Activated T-helper 1 cell treated with anti-CD3 and anti-CD28 coated beads, Interleukin-12 subunit alpha, Interleukin-12 subunit beta, Interleukin-2, Interleukin-4 antibody, amounts not matched to agents 30 ng/mL and 10 ng/mL and 1 ng/mL, durations not matched to agents 14 hours and 24 hours and 36 hours (primary cell): ENCODE data around the gene TXNDC8. TPM values are rescaled to one million over a fixed set of nuclear protein-coding genes. Genes with fewer than 3 reads are reported as not detected.

Experiments
- DNase-seq: peaks from one replicate; pipeline ENCODE4 v3.0.0; 2021; ENCODE audit warnings: low spot score
- H3K27ac Mint-ChIP-seq: one replicate; pipeline ENCODE4 v1.8.0; 2021; ENCODE audit warnings: mild to moderate bottlenecking, mixed read lengths
- H3K27me3 Mint-ChIP-seq: one replicate; pipeline ENCODE4 v1.8.0; 2022; ENCODE audit warnings: mild to moderate bottlenecking, moderate library complexity, mixed read lengths; ENCODE audit not compliant: insufficient read depth
- H3K36me3 Mint-ChIP-seq: one replicate; pipeline ENCODE4 v1.8.0; 2021; ENCODE audit warnings: low read depth, mixed read lengths
- H3K4me1 Mint-ChIP-seq: one replicate; pipeline ENCODE4 v1.8.0; 2021; ENCODE audit warnings: low read depth, mixed read lengths
- H3K4me3 Mint-ChIP-seq: one replicate; pipeline ENCODE4 v1.8.0; 2021; ENCODE audit warnings: mild to moderate bottlenecking, moderate library complexity, mixed read lengths
- H3K9me3 Mint-ChIP-seq: one replicate; pipeline ENCODE4 v1.8.0; 2021; ENCODE audit warnings: mixed read lengths
- intact Hi-C: fragments of 100-400 bp; cut with micrococcal nuclease; formaldehyde crosslinking; loops from one replicate; pipeline ENCODE4 v1.15.1; 2024
- total RNA-seq: library from RNA; stranded (reverse); gene quantifications from 2 replicates; pipeline ENCODE4 v1.2.3, GENCODE V29; 2022

TXNDC8 gene
- total RNA-seq, 1 donor from 2014 or later: not detected

DNA sequence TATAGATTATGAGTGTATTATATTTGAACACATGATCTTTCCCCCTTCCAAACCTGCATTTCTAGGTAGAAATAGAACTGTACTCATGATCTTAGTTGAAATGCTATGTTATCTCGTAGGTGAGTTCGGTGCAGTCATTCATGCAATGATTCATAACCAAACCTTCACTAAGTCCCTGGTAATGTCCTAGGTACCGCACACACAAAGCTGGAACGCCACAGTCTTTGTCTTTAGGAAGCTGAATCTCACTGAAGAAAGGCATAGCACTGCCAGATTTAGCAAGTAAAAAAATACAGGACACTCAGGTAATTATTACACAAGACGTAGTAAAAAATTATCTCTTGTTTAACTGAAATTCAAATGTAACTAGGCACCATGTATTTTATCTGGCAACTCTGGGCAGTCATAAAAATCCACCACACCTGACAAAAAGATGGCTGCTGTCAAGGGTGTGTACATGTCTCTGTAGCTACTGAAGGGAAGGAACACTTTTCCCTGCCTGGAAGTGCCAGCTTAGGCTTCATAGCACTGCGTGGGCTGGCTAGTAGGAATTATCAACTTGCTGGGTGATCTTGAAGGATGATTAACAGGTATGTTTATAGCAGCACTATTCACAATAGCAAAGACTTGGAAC, 53.3 kb downstream of the TXNDC8 start:
- Mint-ChIP-seq H3K27ac (no peak overlapping the region), H3K9me3 (peaks cover 8% of the 10 kb centered on the region), H3K27me3 (peaks cover 11% of the 10 kb centered on the region), H3K4me1 (no peaks in the 10 kb centered on the region), H3K36me3 (no peaks in the 10 kb centered on the region), H3K4me3 (no peak overlapping the region)
- intact Hi-C loops: no loop called here
- DNase-seq: no peak

DNA sequence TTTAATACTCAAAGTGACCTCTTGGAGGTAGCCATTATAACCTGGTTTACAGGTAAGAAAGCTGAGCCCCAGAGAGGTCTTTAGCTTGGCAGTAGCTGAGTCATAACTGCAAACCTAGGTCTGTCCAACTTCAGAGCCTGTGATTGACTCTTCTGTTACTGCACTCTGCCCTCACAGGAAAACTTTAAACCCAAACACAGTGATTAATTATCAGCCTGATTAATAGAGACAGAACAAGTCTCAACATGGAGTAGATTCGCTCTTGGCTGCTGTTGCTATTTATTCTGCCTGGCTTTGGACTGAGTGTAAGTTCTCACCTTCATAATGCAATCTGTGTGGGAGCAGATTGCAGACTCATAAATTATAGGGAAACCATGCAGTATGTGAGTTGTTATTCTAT, 53.9 kb downstream of the TXNDC8 start:
- Mint-ChIP-seq H3K4me3 (no peak overlapping the region), H3K27ac (no peak overlapping the region)

DNA sequence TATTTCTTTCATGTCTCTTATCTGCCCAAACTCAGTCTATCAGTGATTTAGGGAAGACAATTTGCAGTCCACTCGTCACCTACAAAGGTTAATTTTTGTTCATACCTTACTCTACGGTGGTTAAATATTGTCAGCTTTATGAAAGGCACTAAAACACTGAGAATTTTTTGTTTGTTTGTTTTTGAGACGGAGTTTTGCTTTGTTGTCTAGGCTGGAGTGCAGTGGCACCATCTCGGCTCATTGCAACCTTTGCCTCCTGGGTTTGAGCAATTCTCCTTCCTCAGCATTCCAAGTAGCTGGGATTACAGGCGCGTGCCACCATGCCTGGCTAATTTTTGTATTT, 55.0 kb downstream of the TXNDC8 start:
- H3K36me3 Mint-ChIP-seq: no peaks in the 10 kb centered on the region
- DNase-seq: no peak
- H3K4me1 Mint-ChIP-seq: no peaks in the 10 kb centered on the region
- no peak overlapping the region for H3K4me3 Mint-ChIP-seq
- H3K27ac Mint-ChIP-seq: no peak overlapping the region
- H3K27me3 Mint-ChIP-seq: peaks cover 10% of the 10 kb centered on the region
- H3K9me3 Mint-ChIP-seq: peaks cover 8% of the 10 kb centered on the region
- intact Hi-C loops: no loop called here

More for the DNA sequence above, 53.9 kb downstream of the TXNDC8 start:
- no peaks in the 10 kb centered on the region for H3K4me1 Mint-ChIP-seq
- DNase-seq: no peak
- intact Hi-C loops: no loop called here
- H3K27me3 Mint-ChIP-seq: peaks cover 11% of the 10 kb centered on the region
- no peaks in the 10 kb centered on the region for H3K36me3 Mint-ChIP-seq
- peaks cover 8% of the 10 kb centered on the region for H3K9me3 Mint-ChIP-seq

DNA sequence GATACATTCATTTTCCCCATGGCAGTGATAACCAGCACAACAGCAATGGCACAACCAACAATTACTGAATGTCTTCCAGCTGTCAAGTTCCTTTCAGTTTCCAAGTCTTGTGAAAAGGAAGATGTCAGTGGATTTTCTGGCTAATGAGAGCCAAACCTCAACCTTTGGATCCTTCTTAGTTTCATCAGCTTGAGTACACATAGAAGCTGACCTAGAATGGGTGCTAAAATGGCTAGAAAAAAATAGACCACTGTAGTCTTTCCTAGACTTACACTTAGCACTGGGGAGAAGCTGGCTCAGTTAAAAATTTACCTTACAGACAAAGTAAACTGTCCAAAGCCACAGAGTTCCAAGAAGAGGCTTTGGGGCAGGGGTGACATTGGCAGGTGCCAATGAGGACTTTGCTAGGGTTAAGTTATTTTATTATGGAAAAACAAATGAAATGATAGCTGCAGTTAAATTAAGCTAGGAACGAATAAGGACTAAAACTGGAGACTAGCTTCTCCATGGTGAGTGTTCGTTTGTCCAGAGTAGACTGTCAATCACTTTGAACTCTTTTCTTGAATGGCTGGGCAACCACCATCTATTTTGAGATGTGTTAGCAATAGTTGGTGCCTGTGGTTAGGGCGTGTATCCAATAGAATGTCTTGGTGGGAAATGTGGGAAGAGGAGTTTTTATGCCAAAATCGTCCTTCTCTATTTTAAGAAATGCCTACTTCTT, 55.5 kb downstream of the TXNDC8 start:
- Mint-ChIP-seq H3K36me3 (no peaks in the 10 kb centered on the region), H3K27me3 (peaks cover 8% of the 10 kb centered on the region), H3K4me3 (no peak overlapping the region), H3K4me1 (no peaks in the 10 kb centered on the region), H3K9me3 (peaks cover 8% of the 10 kb centered on the region), H3K27ac (no peak overlapping the region)
- no peak for DNase-seq
- intact Hi-C loops: no loop called here

DNA sequence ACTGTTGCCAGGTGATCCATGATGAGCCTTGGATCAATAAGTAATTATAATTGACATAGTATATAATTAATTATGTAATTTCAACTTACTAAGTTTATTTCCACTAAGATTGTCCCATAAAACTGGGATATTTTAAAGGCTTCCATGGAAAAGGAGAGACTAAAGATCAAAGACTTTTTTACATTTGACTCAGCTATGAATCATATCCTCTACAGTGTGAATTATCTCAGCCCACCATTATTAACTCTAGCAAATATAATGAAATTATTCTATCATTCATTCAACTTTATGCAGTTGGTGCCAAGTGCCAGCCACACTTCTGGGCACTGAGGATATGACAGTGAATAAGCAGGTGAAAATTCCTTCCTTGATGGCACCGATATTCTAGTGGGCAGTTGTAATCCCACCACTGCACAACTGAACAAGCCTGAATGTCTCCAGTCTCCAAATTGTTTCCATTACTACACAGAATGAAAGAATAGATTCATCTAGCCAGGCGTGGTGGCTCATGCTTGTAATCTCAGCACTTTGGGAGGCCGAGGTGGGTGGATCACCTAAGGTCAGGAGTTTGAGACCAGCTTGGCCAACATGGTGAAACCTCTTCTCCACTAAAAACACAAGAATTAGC, 59.5 kb downstream of the TXNDC8 start:
- no peaks in the 10 kb centered on the region for H3K36me3 Mint-ChIP-seq
- no peaks in the 10 kb centered on the region for H3K4me1 Mint-ChIP-seq
- intact Hi-C loops: no loop called here
- H3K4me3 Mint-ChIP-seq: no peak overlapping the region
- H3K27ac Mint-ChIP-seq: no peak overlapping the region
- peaks cover 5% of the 10 kb centered on the region for H3K27me3 Mint-ChIP-seq
- H3K9me3 Mint-ChIP-seq: no peaks in the 10 kb centered on the region
- DNase-seq: no peak

DNA sequence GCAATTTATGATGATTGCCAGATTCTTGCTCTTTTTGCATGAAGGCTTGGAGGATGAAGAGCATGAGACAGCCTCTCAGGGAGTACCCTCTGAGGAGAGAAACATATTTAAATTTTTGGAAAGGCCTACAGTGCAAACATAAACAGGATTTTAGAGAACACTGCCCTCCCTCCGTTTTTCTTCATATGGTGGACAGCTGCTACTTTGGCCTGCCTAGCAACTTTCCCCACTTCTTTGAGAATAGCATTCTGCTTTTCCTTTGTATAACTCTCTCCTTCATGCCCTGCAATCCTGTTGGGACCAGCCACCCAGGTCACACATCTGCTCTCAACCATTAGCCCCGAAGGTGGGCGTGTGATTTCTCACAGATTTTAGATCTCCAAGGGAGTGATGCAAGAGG, 60.9 kb downstream of the TXNDC8 start:
- no peak overlapping the region for H3K27ac Mint-ChIP-seq
- intact Hi-C loops: no loop called here
- no peak overlapping the region for H3K4me3 Mint-ChIP-seq
- peaks cover 7% of the 10 kb centered on the region for H3K27me3 Mint-ChIP-seq
- H3K4me1 Mint-ChIP-seq: no peaks in the 10 kb centered on the region
- H3K9me3 Mint-ChIP-seq: no peaks in the 10 kb centered on the region
- no peak for DNase-seq
- no peaks in the 10 kb centered on the region for H3K36me3 Mint-ChIP-seq

DNA sequence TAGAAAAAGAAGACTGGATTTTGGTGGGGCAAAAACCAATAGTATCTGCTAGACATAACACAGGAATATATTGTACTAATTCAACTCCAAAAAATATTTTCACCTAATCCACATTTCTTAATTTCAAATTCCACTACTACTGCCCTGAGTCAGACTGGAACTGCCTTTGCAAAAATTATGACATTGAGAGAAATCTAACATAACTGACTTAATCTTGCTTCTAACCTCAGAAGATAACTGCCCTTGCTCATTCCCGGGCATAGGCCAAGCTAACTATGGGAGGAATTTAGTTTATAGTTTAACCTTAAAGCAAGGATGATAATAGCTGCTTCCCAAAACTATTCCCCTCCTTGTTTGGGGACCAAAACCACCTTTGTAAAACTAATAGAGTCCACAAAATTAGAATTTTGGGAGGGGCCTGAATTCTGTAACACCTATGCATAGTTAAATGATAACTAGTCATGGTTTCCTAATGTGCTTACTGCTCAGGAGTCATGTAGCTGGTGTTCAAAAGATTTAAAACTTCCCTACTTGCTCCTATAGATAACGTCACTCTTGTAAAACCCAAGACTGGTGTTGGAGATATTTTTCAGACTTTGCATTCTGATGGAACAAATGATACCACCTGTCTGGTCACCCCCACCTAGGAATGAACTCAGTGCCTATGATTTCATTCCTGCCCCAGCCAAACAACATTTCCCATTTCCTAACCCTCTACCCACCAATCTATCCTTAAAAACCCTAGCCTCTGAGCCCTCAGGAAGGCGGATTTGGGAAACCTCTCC, 67.3 kb downstream of the TXNDC8 start:
- Mint-ChIP-seq H3K9me3 (no peaks in the 10 kb centered on the region), H3K27ac (no peak overlapping the region), H3K36me3 (no peaks in the 10 kb centered on the region), H3K4me3 (no peak overlapping the region), H3K4me1 (no peaks in the 10 kb centered on the region), H3K27me3 (peaks cover 5% of the 10 kb centered on the region)
- no peak for DNase-seq
- intact Hi-C loops: no loop called here

DNA sequence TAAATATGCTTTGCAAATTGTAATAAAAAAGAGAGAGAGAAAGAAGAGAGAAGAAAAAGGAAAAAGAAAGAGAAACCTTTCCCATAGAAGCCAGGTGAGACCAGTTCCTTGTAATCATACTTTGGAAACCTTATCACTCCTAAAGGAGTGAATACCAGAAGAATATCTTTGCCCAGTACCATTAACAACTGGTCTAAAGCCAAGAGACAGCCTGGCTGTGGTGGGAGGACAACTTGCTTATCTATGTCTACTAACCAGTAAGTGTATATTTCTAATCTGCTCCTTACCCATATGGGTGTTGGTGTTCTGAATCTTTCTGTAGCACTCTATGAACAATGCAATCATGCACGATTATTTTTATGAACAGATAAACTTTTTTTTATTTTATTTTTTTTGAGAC, 70.9 kb downstream of the TXNDC8 start:
- no peaks in the 10 kb centered on the region for H3K36me3 Mint-ChIP-seq
- no peak for DNase-seq
- H3K9me3 Mint-ChIP-seq: no peaks in the 10 kb centered on the region
- no peaks in the 10 kb centered on the region for H3K4me1 Mint-ChIP-seq
- H3K27ac Mint-ChIP-seq: no peak overlapping the region
- intact Hi-C loops: no loop called here
- peaks cover 6% of the 10 kb centered on the region for H3K27me3 Mint-ChIP-seq
- H3K4me3 Mint-ChIP-seq: no peak overlapping the region

DNA sequence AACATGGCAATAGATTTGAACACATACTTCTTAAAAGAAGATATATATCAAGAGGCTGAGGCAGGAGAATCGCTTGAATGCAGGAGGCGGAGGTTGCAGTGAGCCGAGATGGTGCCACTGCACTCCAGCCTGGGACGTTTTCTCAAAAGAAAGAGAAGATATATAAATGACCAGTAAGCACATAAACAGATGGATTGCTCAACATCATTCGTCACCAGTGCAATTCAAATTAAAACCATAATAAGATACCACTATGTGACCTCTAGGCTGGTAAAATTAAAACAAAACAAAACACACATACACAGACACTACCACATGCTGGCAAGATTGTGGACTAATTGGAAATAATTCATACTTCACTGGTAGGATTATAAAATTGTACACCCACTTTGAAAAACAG, 76.0 kb downstream of the TXNDC8 start:
- Mint-ChIP-seq H3K27ac (no peak overlapping the region), H3K4me1 (peaks cover 23% of the 10 kb centered on the region), H3K36me3 (no peaks in the 10 kb centered on the region), H3K27me3 (peaks cover 17% of the 10 kb centered on the region), H3K4me3 (no peak overlapping the region), H3K9me3 (no peaks in the 10 kb centered on the region)
- intact Hi-C loops: no loop called here
- no peak for DNase-seq

DNA sequence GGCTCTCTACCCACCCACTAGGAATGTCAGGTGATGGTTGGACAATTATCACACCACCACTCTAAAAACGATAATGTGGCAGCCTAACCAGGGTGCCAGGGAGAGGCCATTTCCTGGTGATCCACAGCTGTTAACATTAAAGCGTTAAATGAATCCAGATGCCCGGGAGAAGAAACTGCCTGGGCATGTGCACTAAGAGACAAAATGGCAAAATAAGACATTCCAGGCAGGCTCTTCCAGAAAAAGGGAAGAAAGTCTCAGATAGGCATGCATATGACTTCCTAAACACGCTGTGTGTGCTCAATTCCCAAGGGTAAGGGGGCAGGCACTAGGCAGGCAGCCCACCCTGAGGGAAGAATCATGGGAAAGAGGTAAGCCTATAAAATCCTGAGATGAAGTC, 76.8 kb downstream of the TXNDC8 start:
- no peak for DNase-seq
- H3K27me3 Mint-ChIP-seq: peaks cover 17% of the 10 kb centered on the region
- H3K27ac Mint-ChIP-seq: no peak overlapping the region
- peaks cover 2% of the 10 kb centered on the region for H3K36me3 Mint-ChIP-seq
- no peak overlapping the region for H3K4me3 Mint-ChIP-seq
- intact Hi-C loops: no loop called here
- H3K9me3 Mint-ChIP-seq: no peaks in the 10 kb centered on the region
- H3K4me1 Mint-ChIP-seq: peaks cover 23% of the 10 kb centered on the region

DNA sequence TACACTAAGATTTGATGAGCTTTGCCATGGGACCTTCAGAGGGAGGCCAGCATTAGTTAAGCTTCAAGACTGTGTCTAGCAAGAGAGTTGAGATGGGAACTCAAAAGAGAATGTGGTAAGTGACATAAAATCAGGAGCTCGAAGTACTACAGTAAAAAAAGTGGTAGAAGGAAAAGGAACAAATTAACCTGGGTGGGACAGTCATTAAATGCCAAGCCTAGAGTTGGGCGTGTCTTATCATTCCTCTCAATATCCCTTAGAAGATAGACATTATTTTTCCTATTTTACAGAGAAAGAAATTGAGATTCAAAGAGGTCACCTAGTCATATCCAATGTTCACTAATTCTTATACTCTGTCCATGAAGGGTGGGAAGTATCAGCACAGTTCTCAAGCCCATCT, 78.1 kb downstream of the TXNDC8 start:
- peaks cover 6% of the 10 kb centered on the region for H3K36me3 Mint-ChIP-seq

DNA sequence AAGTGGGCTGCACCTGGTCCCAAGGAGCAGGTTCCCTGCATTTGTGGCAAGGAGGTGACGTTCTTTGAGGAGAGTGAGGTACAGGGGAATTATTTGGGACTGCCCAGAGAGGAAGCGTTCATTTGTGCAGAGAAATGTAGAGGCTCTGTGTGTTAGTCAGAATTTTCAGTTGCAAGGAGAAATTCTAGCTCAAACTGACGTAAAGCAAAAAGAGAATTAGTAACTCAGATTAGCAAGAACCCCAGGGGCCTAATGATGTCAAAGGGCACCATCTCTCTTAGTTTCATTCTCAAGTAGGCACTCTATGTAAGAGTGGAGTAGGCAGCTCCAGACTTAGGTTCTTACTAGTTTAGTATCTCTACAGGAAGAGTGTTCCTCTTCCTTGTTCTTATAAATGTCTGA, 79.0 kb downstream of the TXNDC8 start:
- Mint-ChIP-seq H3K27ac (peak overlapping the region; percentile 38), H3K9me3 (no peaks in the 10 kb centered on the region), H3K4me1 (peaks cover 38% of the 10 kb centered on the region), H3K36me3 (peaks cover 12% of the 10 kb centered on the region), H3K4me3 (no peak overlapping the region), H3K27me3 (peaks cover 17% of the 10 kb centered on the region)
- intact Hi-C loops: loop anchor here (5.0 to 10.0 kb wide), 5 partner anchors 366 to 1374 kb away; partner anchors contain the start of genes ABITRAM, DNAJC25, ELP1 and TMEM245
- DNase-seq: no peak

More for the DNA sequence above, 78.1 kb downstream of the TXNDC8 start:
- H3K27me3 Mint-ChIP-seq: peaks cover 17% of the 10 kb centered on the region
- H3K27ac Mint-ChIP-seq: no peak overlapping the region
- no peak overlapping the region for H3K4me3 Mint-ChIP-seq
- peaks cover 29% of the 10 kb centered on the region for H3K4me1 Mint-ChIP-seq
- no peaks in the 10 kb centered on the region for H3K9me3 Mint-ChIP-seq
- intact Hi-C loops: loop anchor here (5.0 to 10.0 kb wide), 5 partner anchors 365 to 1373 kb away; partner anchors contain the start of genes ABITRAM, DNAJC25, ELP1 and TMEM245
- DNase-seq: no peak
